ENCODE measurements around the gene POMGNT1. TPM values are rescaled to one million over a fixed set of nuclear protein-coding genes. Genes with fewer than 3 reads are reported as not detected.

The POMGNT1 gene
- total RNA-seq, 2 experiments from 2014 or later: 21.1 to 29.0 TPM

DNA sequence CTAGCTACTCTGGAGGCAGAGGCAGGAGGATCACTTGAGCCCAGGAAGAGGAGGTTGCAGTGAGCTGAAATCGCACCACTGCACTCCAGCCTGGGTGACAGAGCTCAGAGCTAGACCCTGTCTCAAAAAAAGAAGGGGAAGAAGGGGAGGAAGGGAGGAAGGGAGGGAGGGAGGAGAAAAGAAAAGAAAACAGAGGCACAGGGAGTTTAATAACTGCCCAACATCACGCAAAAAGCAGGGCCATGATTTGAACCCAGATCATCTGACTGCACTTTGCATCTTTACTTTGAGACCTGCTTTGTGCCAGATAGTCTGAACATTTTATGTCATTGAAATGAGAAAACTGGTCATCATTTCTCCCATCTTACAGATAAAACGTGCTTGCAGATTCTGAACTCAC is 6.9 kb upstream of the POMGNT1 start:
- H3K27ac Mint-ChIP-seq: no peak overlapping the region
- no peaks in the 10 kb centered on the region for H3K9me3 Mint-ChIP-seq
- ATAC-seq (ENCODE audit: poor library complexity) (no peak), DNase-seq (no peak)
- ChIA-PET CTCF (no interaction called here), POLR2A (no interaction called here)
- no peak overlapping the region for H3K4me3 Mint-ChIP-seq
- Histone ChIP-seq H3K9me3 (ENCODE audit: control insufficient read depth in 1 of 2, insufficient read depth in 1 of 2, low read length in 2 of 2) (no peaks in the 10 kb centered on the region), H3K4me1 (ENCODE audit: insufficient read depth, low read length) (peaks cover 13% of the 10 kb centered on the region), H3K27me3 (ENCODE audit: control insufficient read depth in 1 of 2, insufficient read depth in 2 of 2, low read length in 2 of 2) (no peaks in the 10 kb centered on the region), H3K4me3 (ENCODE audit: low read length) (no peak overlapping the region), H3K27ac (ENCODE audit: low read depth in 1 of 2, low read length in 2 of 2) (no peak overlapping the region), H3K36me3 (ENCODE audit: insufficient read depth, low read length) (no peaks in the 10 kb centered on the region)
- H3K36me3 Mint-ChIP-seq (ENCODE audit: low read depth): no peaks in the 10 kb centered on the region
- peaks cover 19% of the 10 kb centered on the region for H3K4me1 Mint-ChIP-seq (ENCODE audit: low read depth)
- no peaks in the 10 kb centered on the region for H3K27me3 Mint-ChIP-seq
- no peak for TF ChIP-seq CTCF (IDR thresholded peaks at IDR 0.05)
- intact Hi-C loops (cut with DNase I, micrococcal nuclease): no loop called here

- ATAC-seq (ENCODE audit: poor library complexity) (no peak), DNase-seq (no peak)
- peak overlapping the region; percentile 63 for H3K4me3 Mint-ChIP-seq
- H3K27me3 Mint-ChIP-seq: no peaks in the 10 kb centered on the region
- H3K4me1 Mint-ChIP-seq (ENCODE audit: low read depth): peaks cover 21% of the 10 kb centered on the region
- no peaks in the 10 kb centered on the region for H3K9me3 Mint-ChIP-seq
- Histone ChIP-seq H3K4me3 (ENCODE audit: low read length) (no peak overlapping the region), H3K4me1 (ENCODE audit: insufficient read depth, low read length) (peaks cover 13% of the 10 kb centered on the region), H3K9me3 (ENCODE audit: control insufficient read depth in 1 of 2, insufficient read depth in 1 of 2, low read length in 2 of 2) (no peaks in the 10 kb centered on the region), H3K27ac (ENCODE audit: low read depth in 1 of 2, low read length in 2 of 2) (no peak overlapping the region), H3K27me3 (ENCODE audit: control insufficient read depth in 1 of 2, insufficient read depth in 2 of 2, low read length in 2 of 2) (no peaks in the 10 kb centered on the region), H3K36me3 (ENCODE audit: insufficient read depth, low read length) (no peaks in the 10 kb centered on the region)
- intact Hi-C loops (cut with DNase I, micrococcal nuclease): no loop called here
- POLR2A ChIA-PET: no interaction called here
- no peak for TF ChIP-seq CTCF (IDR thresholded peaks at IDR 0.05)
- H3K27ac Mint-ChIP-seq: no peak overlapping the region
- no peaks in the 10 kb centered on the region for H3K36me3 Mint-ChIP-seq (ENCODE audit: low read depth)
- CTCF ChIA-PET: no interaction called here
Observed at GRCh38 chr1:46204406-46204742, 6.1 kb upstream of the POMGNT1 start.

GRCh38 chr1:46203738-46204405 is 5.6 kb upstream of the POMGNT1 start:
- ChIA-PET POLR2A (no interaction called here), CTCF (no interaction called here)
- Histone ChIP-seq H3K36me3 (ENCODE audit: insufficient read depth, low read length) (no peaks in the 10 kb centered on the region), H3K27ac (ENCODE audit: low read depth in 1 of 2, low read length in 2 of 2) (no peak overlapping the region), H3K27me3 (ENCODE audit: control insufficient read depth in 1 of 2, insufficient read depth in 2 of 2, low read length in 2 of 2) (no peaks in the 10 kb centered on the region), H3K4me3 (ENCODE audit: low read length) (peak overlapping the region; percentile 49), H3K4me1 (ENCODE audit: insufficient read depth, low read length) (peaks cover 18% of the 10 kb centered on the region), H3K9me3 (ENCODE audit: control insufficient read depth in 1 of 2, insufficient read depth in 1 of 2, low read length in 2 of 2) (no peaks in the 10 kb centered on the region)
- no peak overlapping the region for H3K27ac Mint-ChIP-seq
- H3K4me1 Mint-ChIP-seq (ENCODE audit: low read depth): peaks cover 26% of the 10 kb centered on the region
- peak overlapping the region; percentile 63 for H3K4me3 Mint-ChIP-seq
- no peak for DNase-seq
- TF ChIP-seq CTCF (IDR thresholded peaks at IDR 0.05): no peak
- intact Hi-C loops (cut with DNase I, micrococcal nuclease): no loop called here
- H3K9me3 Mint-ChIP-seq: no peaks in the 10 kb centered on the region
- no peaks in the 10 kb centered on the region for H3K36me3 Mint-ChIP-seq (ENCODE audit: low read depth)
- no peaks in the 10 kb centered on the region for H3K27me3 Mint-ChIP-seq
- no peak for ATAC-seq (ENCODE audit: poor library complexity)

Data from CD4-positive, alpha-beta T cell (primary cell).